ENCODE data around the gene CD19. TPM values are rescaled to one million over a fixed set of nuclear protein-coding genes. Genes with fewer than 3 reads are reported as not detected.
"Not testable (repeated sequence)": the region's sequence is repeated elsewhere in the genome, so short reads cannot be mapped to it uniquely, and the experiment has no call there.

The CD19 gene
- total RNA-seq, 3 donors from 2014 or later: 1.1 to 8.5 (median 1.5) TPM

- ATAC-seq (no peak), DNase-seq (no peak)
- H3K36me3 Mint-ChIP-seq (ENCODE audit: insufficient read depth): no peaks in the 10 kb centered on the region
- no peak overlapping the region for H3K4me3 Mint-ChIP-seq
- peaks cover 16% of the 10 kb centered on the region for H3K4me1 Mint-ChIP-seq (ENCODE audit: low read depth)
- no peaks in the 10 kb centered on the region for H3K9me3 Mint-ChIP-seq
- no peaks in the 10 kb centered on the region for H3K27me3 Mint-ChIP-seq (ENCODE audit: low read depth)
These were observed 5.6 kb downstream of the CD19 start for GRCh38 chr16:28937222-28937876.

- DNase-seq: no peak
- no peak for ATAC-seq
- H3K9me3 Mint-ChIP-seq: no peaks in the 10 kb centered on the region
- no peaks in the 10 kb centered on the region for H3K36me3 Mint-ChIP-seq (ENCODE audit: insufficient read depth)
- peaks cover 16% of the 10 kb centered on the region for H3K4me1 Mint-ChIP-seq (ENCODE audit: low read depth)
- H3K27me3 Mint-ChIP-seq (ENCODE audit: low read depth): no peaks in the 10 kb centered on the region
- no peak overlapping the region for H3K4me3 Mint-ChIP-seq
These were observed 7.0 kb downstream of the CD19 start for GRCh38 chr16:28938721-28939120.

- not testable (repeated sequence) for H3K4me3 Mint-ChIP-seq; H3K9me3 Mint-ChIP-seq; DNase-seq; H3K27me3 Mint-ChIP-seq (ENCODE audit: low read depth); H3K36me3 Mint-ChIP-seq (ENCODE audit: insufficient read depth); ATAC-seq
- peaks cover 15% of the 10 kb centered on the region for H3K4me1 Mint-ChIP-seq (ENCODE audit: low read depth)
These were observed 8.1 kb downstream of the CD19 start for GRCh38 chr16:28939825-28940224.

- no peaks in the 10 kb centered on the region for H3K9me3 Mint-ChIP-seq
These were observed 11.5 kb downstream of the CD19 start for GRCh38 chr16:28943281-28943680.

GRCh38 chr16:28946681-28947080 lies 14.9 kb downstream of the CD19 start:
- Mint-ChIP-seq H3K9me3 (no peaks in the 10 kb centered on the region), H3K27me3 (ENCODE audit: low read depth) (no peaks in the 10 kb centered on the region), H3K36me3 (ENCODE audit: insufficient read depth) (no peaks in the 10 kb centered on the region), H3K4me3 (no peak overlapping the region), H3K4me1 (ENCODE audit: low read depth) (peaks cover 13% of the 10 kb centered on the region)
- no peak for ATAC-seq
- no peak for DNase-seq

More at GRCh38 chr16:28943281-28943680, 11.5 kb downstream of the CD19 start:
- DNase-seq (no peak), ATAC-seq (no peak)
- Mint-ChIP-seq H3K4me3 (no peak overlapping the region), H3K4me1 (ENCODE audit: low read depth) (peaks cover 7% of the 10 kb centered on the region), H3K36me3 (ENCODE audit: insufficient read depth) (no peaks in the 10 kb centered on the region), H3K27me3 (ENCODE audit: low read depth) (no peaks in the 10 kb centered on the region)

- Mint-ChIP-seq H3K36me3 (ENCODE audit: insufficient read depth) (peaks cover 13% of the 10 kb centered on the region), H3K4me3 (peak within 1 kb of the TSS; percentile 88), H3K9me3 (no peaks in the 10 kb centered on the region), H3K4me1 (ENCODE audit: low read depth) (peaks cover 24% of the 10 kb centered on the region), H3K27me3 (ENCODE audit: low read depth) (no peaks in the 10 kb centered on the region)
- ATAC-seq (peak; percentile 96), DNase-seq (peak; percentile 99)
These were observed 19.1 kb downstream of the CD19 start, which contains the start of gene NFATC2IP for GRCh38 chr16:28950648-28951409. Gene NFATC2IP, plus strand, starts transcription at chr16:28950937. Its CDS starts 75 bp downstream, at chr16:28951012.

GRCh38 chr16:28951410-28951943 lies 19.7 kb downstream of the CD19 start:
- peak overlapping the region; percentile 88 for H3K4me3 Mint-ChIP-seq
- ATAC-seq (no peak), DNase-seq (no peak)
- H3K36me3 Mint-ChIP-seq (ENCODE audit: insufficient read depth): peaks cover 17% of the 10 kb centered on the region
- no peaks in the 10 kb centered on the region for H3K9me3 Mint-ChIP-seq
- H3K4me1 Mint-ChIP-seq (ENCODE audit: low read depth): peaks cover 23% of the 10 kb centered on the region
- no peaks in the 10 kb centered on the region for H3K27me3 Mint-ChIP-seq (ENCODE audit: low read depth)

- peaks cover 42% of the 10 kb centered on the region for H3K36me3 Mint-ChIP-seq (ENCODE audit: insufficient read depth)
- H3K4me3 Mint-ChIP-seq: no peak overlapping the region
- H3K9me3 Mint-ChIP-seq: no peaks in the 10 kb centered on the region
- peaks cover 6% of the 10 kb centered on the region for H3K4me1 Mint-ChIP-seq (ENCODE audit: low read depth)
- no peak for DNase-seq
- H3K27me3 Mint-ChIP-seq (ENCODE audit: low read depth): no peaks in the 10 kb centered on the region
- no peak for ATAC-seq
These were observed 26.4 kb downstream of the CD19 start for GRCh38 chr16:28958216-28958615.

- H3K4me3 Mint-ChIP-seq: no peak overlapping the region
These were observed 27.1 kb downstream of the CD19 start for GRCh38 chr16:28958836-28959235.

GRCh38 chr16:28964072-28964471 lies 32.3 kb downstream of the CD19 start:
- ATAC-seq: no peak
- H3K4me3 Mint-ChIP-seq: no peak overlapping the region
- DNase-seq: no peak
- no peaks in the 10 kb centered on the region for H3K27me3 Mint-ChIP-seq (ENCODE audit: low read depth)
- no peaks in the 10 kb centered on the region for H3K4me1 Mint-ChIP-seq (ENCODE audit: low read depth)
- peaks cover 35% of the 10 kb centered on the region for H3K36me3 Mint-ChIP-seq (ENCODE audit: insufficient read depth)
- H3K9me3 Mint-ChIP-seq: no peaks in the 10 kb centered on the region

More at GRCh38 chr16:28958836-28959235, 27.1 kb downstream of the CD19 start:
- DNase-seq (no peak), ATAC-seq (no peak)
- no peaks in the 10 kb centered on the region for H3K27me3 Mint-ChIP-seq (ENCODE audit: low read depth)
- H3K9me3 Mint-ChIP-seq: no peaks in the 10 kb centered on the region
- peaks cover 44% of the 10 kb centered on the region for H3K36me3 Mint-ChIP-seq (ENCODE audit: insufficient read depth)
- H3K4me1 Mint-ChIP-seq (ENCODE audit: low read depth): peaks cover 3% of the 10 kb centered on the region

GRCh38 chr16:28964496-28964895 lies 32.7 kb downstream of the CD19 start:
- no peak overlapping the region for H3K4me3 Mint-ChIP-seq
- DNase-seq (no peak), ATAC-seq (no peak)
- peaks cover 32% of the 10 kb centered on the region for H3K36me3 Mint-ChIP-seq (ENCODE audit: insufficient read depth)
- no peaks in the 10 kb centered on the region for H3K27me3 Mint-ChIP-seq (ENCODE audit: low read depth)
- H3K9me3 Mint-ChIP-seq: no peaks in the 10 kb centered on the region
- H3K4me1 Mint-ChIP-seq (ENCODE audit: low read depth): no peaks in the 10 kb centered on the region

- DNase-seq: no peak
- no peaks in the 10 kb centered on the region for H3K27me3 Mint-ChIP-seq (ENCODE audit: low read depth)
- no peak overlapping the region for H3K4me3 Mint-ChIP-seq
- H3K9me3 Mint-ChIP-seq: no peaks in the 10 kb centered on the region
- ATAC-seq: no peak
- peaks cover 22% of the 10 kb centered on the region for H3K36me3 Mint-ChIP-seq (ENCODE audit: insufficient read depth)
- no peaks in the 10 kb centered on the region for H3K4me1 Mint-ChIP-seq (ENCODE audit: low read depth)
These were observed 35.4 kb downstream of the CD19 start for GRCh38 chr16:28967156-28967555.

GRCh38 chr16:28969696-28970095 lies 37.9 kb downstream of the CD19 start:
- H3K27me3 Mint-ChIP-seq (ENCODE audit: low read depth); DNase-seq; H3K9me3 Mint-ChIP-seq; ATAC-seq; H3K4me3 Mint-ChIP-seq; H3K4me1 Mint-ChIP-seq (ENCODE audit: low read depth); H3K36me3 Mint-ChIP-seq (ENCODE audit: insufficient read depth): not testable (repeated sequence)

- Mint-ChIP-seq H3K9me3 (no peaks in the 10 kb centered on the region), H3K4me1 (ENCODE audit: low read depth) (peaks cover 28% of the 10 kb centered on the region), H3K36me3 (ENCODE audit: insufficient read depth) (peaks cover 13% of the 10 kb centered on the region), H3K27me3 (ENCODE audit: low read depth) (no peaks in the 10 kb centered on the region), H3K4me3 (peak overlapping the region; percentile 97)
- DNase-seq (no peak), ATAC-seq (peak; percentile 21 to 27)
These were observed 42.3 kb downstream of the CD19 start for GRCh38 chr16:28974007-28974436.

All from activated T-cell treated with anti-CD3 and anti-CD28 coated beads, Interleukin-2, amount 50 U/mL, for 4 hours (primary cell).